Cardiac ventricle fibroblast (primary cell): ENCODE results near the gene ABCG2. TPM values are rescaled to one million over a fixed set of nuclear protein-coding genes. Genes with fewer than 3 reads are reported as not detected.

Source experiments
- total RNA-seq: library from RNA; depleted of rRNA; stranded (reverse); fragments of >200 nt; gene quantifications from 2 replicates; pipeline ENCODE4 v1.2.3, GENCODE V29; 2015

Gene ABCG2
- total RNA-seq, result 0.06 and 1.0 TPM in 2 replicates

GRCh38 chr4:88158489-88159228 lies at the start of gene ABCG2:
ABCG2 (minus strand) TSS chr4:88158639; CDS start chr4:88139995, 18,644 bp downstream.

Other genes starting within 250 kb of the ABCG2 start
- gene SPP1, start 182.9 kb downstream of the ABCG2 start, total RNA-seq, result not detected in 2 replicates
- 23.3 and 26.5 TPM in 2 replicates for gene PKD2, start 151.0 kb downstream of the ABCG2 start, total RNA-seq
- gene PPM1K, start 125.9 kb upstream of the ABCG2 start, total RNA-seq, result 9.3 and 16.2 TPM in 2 replicates
- 3.3 and 4.3 TPM in 2 replicates for gene HERC6, start 220.2 kb upstream of the ABCG2 start, total RNA-seq